Smooth muscle cell (in vitro differentiated cells): ENCODE measurements around the gene NADK2. TPM values are rescaled to one million over a fixed set of nuclear protein-coding genes. Genes with fewer than 3 reads are reported as not detected.
A peak's percentile ranks its signal among the peaks of the same experiment; 100 is the strongest.

Source experiments
- DNase-seq: peaks from one replicate; lab custom pipeline; 2025; ENCODE audit not compliant: unreplicated experiment; lab: John Stamatoyannopoulos, UW
- H2AFZ ChIP-seq: fragments of 200-600 bp; sonication (generic); 2 replicates; pipeline ENCODE4 v1.6.0; 2016; ENCODE audit warnings: antibody characterized with exemption, low read depth, mild to moderate bottlenecking
- H3F3A ChIP-seq: fragments of 200-600 bp; sonication (generic); 2 replicates; pipeline ENCODE4 v1.6.0; 2017; ENCODE audit warnings: antibody characterized with exemption, low read depth
- H3K27ac ChIP-seq: fragments of 200-600 bp; sonication (generic); 2 replicates; pipeline ENCODE4 v1.5.1; 2016; ENCODE audit warnings: low read depth, mild to moderate bottlenecking
- H3K27me3 ChIP-seq: fragments of 200-600 bp; sonication (generic); 2 replicates; pipeline ENCODE4 v1.6.1; 2016; ENCODE audit warnings: low read depth, mild to moderate bottlenecking
- H3K36me3 ChIP-seq: fragments of 200-600 bp; sonication (generic); 2 replicates; pipeline ENCODE4 v1.5.1; 2016; ENCODE audit warnings: low read depth
- H3K4me1 ChIP-seq: fragments of 200-600 bp; sonication (generic); 2 replicates; pipeline ENCODE4 v1.5.1; 2016; ENCODE audit warnings: low read depth
- H3K4me2 ChIP-seq: fragments of 200-600 bp; sonication (generic); 2 replicates; pipeline ENCODE4 v1.6.0; 2016; ENCODE audit warnings: mild to moderate bottlenecking
- H3K4me3 ChIP-seq: fragments of 200-600 bp; sonication (generic); 2 replicates; pipeline ENCODE4 v1.5.1; 2016; ENCODE audit warnings: mild to moderate bottlenecking
- H3K79me2 ChIP-seq: fragments of 200-600 bp; sonication (generic); 2 replicates; pipeline ENCODE4 v1.6.0; 2016; ENCODE audit warnings: low read depth, mild to moderate bottlenecking
- H3K9ac ChIP-seq: fragments of 200-600 bp; sonication (generic); 2 replicates; pipeline ENCODE4 v1.6.0; 2016; ENCODE audit warnings: low read depth
- H3K9me3 ChIP-seq: fragments of 200-600 bp; sonication (generic); replicated peaks from 2 replicates; pipeline ENCODE4 v1.5.1; 2016; ENCODE audit warnings: low read depth
- H4K20me1 ChIP-seq: fragments of 200-600 bp; sonication (generic); 2 replicates; pipeline ENCODE4 v1.6.0; 2016; ENCODE audit warnings: low read depth
- CTCF ChIP-seq: fragments of 200-600 bp; sonication (generic); IDR thresholded peaks from 2 replicates; pipeline ENCODE4 v1.5.1; 2017; ENCODE audit warnings: borderline replicate concordance, mild to moderate bottlenecking, antibody characterized with exemption; ENCODE audit not compliant: insufficient read depth, poor library complexity, severe bottlenecking
- WGBS: methylation state at CpG from one replicate; pipeline ENCODE4 v1.1.7; 2016; ENCODE audit warnings: low lambda C conversion rate; 5-methylcytosine and 5-hydroxymethylcytosine counted together
- polyA plus RNA-seq: library from polyadenylated mRNA; unstranded; fragments of >200 nt; fragmentation: Nextera tagmentation; extraction: Ambion mirVana; gene quantifications from 2 replicates; pipeline ENCODE4 v1.2.1, GENCODE V29; 2016
- total RNA-seq: library from RNA; depleted of rRNA; stranded (reverse); fragments of >200 nt; gene quantifications from 2 replicates; pipeline ENCODE4 v1.2.3, GENCODE V29; 2014

Gene NADK2
- total and polyA plus RNA-seq, 2 experiments from 2014 or later: 26.7 to 27.2 TPM

GRCh38 chr5:36206913-36207312 is 34.8 kb downstream of the NADK2 start:
- no peak overlapping the region for H3K27ac ChIP-seq
- no peak overlapping the region for H3K4me2 ChIP-seq
- H3K36me3 ChIP-seq: peaks cover 3% of the 10 kb centered on the region
- no peak overlapping the region for H3K9ac ChIP-seq
- H4K20me1 ChIP-seq: no peaks in the 10 kb centered on the region
- H2AFZ ChIP-seq: no peak overlapping the region
- H3K79me2 ChIP-seq: no peaks in the 10 kb centered on the region
- H3F3A ChIP-seq: no peaks in the 10 kb centered on the region
- no peak for TF ChIP-seq CTCF
- no peaks in the 10 kb centered on the region for H3K9me3 ChIP-seq
- DNase-seq: no peak
- H3K27me3 ChIP-seq: no peaks in the 10 kb centered on the region
- H3K4me3 ChIP-seq: no peak overlapping the region
- no peaks in the 10 kb centered on the region for H3K4me1 ChIP-seq

- peaks cover 3% of the 10 kb centered on the region for H3K36me3 ChIP-seq
Observed at GRCh38 chr5:36205329-36205728, 36.4 kb downstream of the NADK2 start.

GRCh38 chr5:36202521-36202961 is 39.2 kb downstream of the NADK2 start:
- H3K9me3 ChIP-seq: no peaks in the 10 kb centered on the region
- peaks cover 3% of the 10 kb centered on the region for H3K36me3 ChIP-seq
- no peaks in the 10 kb centered on the region for H3F3A ChIP-seq
- TF ChIP-seq CTCF: no peak
- H3K27me3 ChIP-seq: no peaks in the 10 kb centered on the region
- DNase-seq: no peak
- peak overlapping the region; percentile 42 for H3K27ac ChIP-seq
- no peaks in the 10 kb centered on the region for H3K79me2 ChIP-seq
- WGBS: 43% methylated on average over 3 of the region's 3 CpGs
- H3K4me2 ChIP-seq: peak overlapping the region; percentile 58
- no peak overlapping the region for H3K9ac ChIP-seq
- H3K4me1 ChIP-seq: peaks cover 7% of the 10 kb centered on the region
- H3K4me3 ChIP-seq: no peak overlapping the region
- no peak overlapping the region for H2AFZ ChIP-seq
- no peaks in the 10 kb centered on the region for H4K20me1 ChIP-seq

More at GRCh38 chr5:36205329-36205728, 36.4 kb downstream of the NADK2 start:
- no peak for TF ChIP-seq CTCF
- Histone ChIP-seq H3F3A (no peaks in the 10 kb centered on the region), H3K4me1 (no peaks in the 10 kb centered on the region), H3K9me3 (no peaks in the 10 kb centered on the region), H3K27ac (no peak overlapping the region), H3K4me2 (no peak overlapping the region), H2AFZ (no peak overlapping the region), H4K20me1 (no peaks in the 10 kb centered on the region), H3K4me3 (no peak overlapping the region), H3K27me3 (no peaks in the 10 kb centered on the region), H3K9ac (no peak overlapping the region), H3K79me2 (no peaks in the 10 kb centered on the region)
- 98% methylated on average over 2 of the region's 2 CpGs for WGBS
- no peak for DNase-seq

GRCh38 chr5:36200513-36200912 is 41.2 kb downstream of the NADK2 start:
- H3K4me1 ChIP-seq: peaks cover 7% of the 10 kb centered on the region
- no peaks in the 10 kb centered on the region for H3K27me3 ChIP-seq
- DNase-seq: no peak
- H3K79me2 ChIP-seq: no peaks in the 10 kb centered on the region
- WGBS: 72% methylated on average over 4 of the region's 4 CpGs
- H4K20me1 ChIP-seq: no peaks in the 10 kb centered on the region
- H3K9me3 ChIP-seq: no peaks in the 10 kb centered on the region
- peak overlapping the region; percentile 73 for H3K4me2 ChIP-seq
- H3K27ac ChIP-seq: no peak overlapping the region
- no peak overlapping the region for H3K9ac ChIP-seq
- H2AFZ ChIP-seq: no peak overlapping the region
- no peaks in the 10 kb centered on the region for H3K36me3 ChIP-seq
- no peak overlapping the region for H3K4me3 ChIP-seq
- no peak for TF ChIP-seq CTCF
- no peaks in the 10 kb centered on the region for H3F3A ChIP-seq
